H1 (cell line): ENCODE measurements around the gene SPSB1. TPM values are rescaled to one million over a fixed set of nuclear protein-coding genes. Genes with fewer than 3 reads are reported as not detected.
A peak's percentile ranks its signal among the peaks of the same experiment; 100 is the strongest.

Experiments
- ASH2L ChIP-seq: fragments of 200-600, 300-600 bp; sonication (generic); IDR thresholded peaks from one replicate; pipeline ENCODE4 v1.7.1; 2017; ENCODE audit warnings: low read length
- CBX8 ChIP-seq: fragments of 300-800, 300-1000 bp; sonication (generic); IDR thresholded peaks from 2 replicates; pipeline ENCODE4 v1.7.1; 2016; ENCODE audit warnings: low read depth, low read length, borderline replicate concordance
- CEBPB ChIP-seq: IDR thresholded peaks from 2 replicates; pipeline ENCODE4 v1.6.1; 2012; ENCODE audit warnings: low read depth, low read length
- CHD2 ChIP-seq: IDR thresholded peaks from 2 replicates; pipeline ENCODE4 v1.6.1; 2012; ENCODE audit warnings: low read length, improper control_type of control experiment
- CREB1 ChIP-seq: IDR thresholded peaks from 2 replicates; pipeline ENCODE4 v1.6.1; 2012; ENCODE audit warnings: inconsistent platforms
- CTBP2 ChIP-seq: IDR thresholded peaks from 2 replicates; pipeline ENCODE4 v1.7.0; 2011; ENCODE audit warnings: borderline replicate concordance, mild to moderate bottlenecking, moderate library complexity, mixed read lengths, low read length; ENCODE audit not compliant: insufficient read depth, insufficient read length
- GTF2F1 ChIP-seq: IDR thresholded peaks from 2 replicates; pipeline ENCODE4 v1.6.1; 2012; ENCODE audit warnings: low read depth, low read length, improper control_type of control experiment, borderline replicate concordance
- JUN ChIP-seq: IDR thresholded peaks from 2 replicates; pipeline ENCODE4 v1.6.1; 2011; ENCODE audit warnings: low read depth, mild to moderate bottlenecking, improper control_type of control experiment, low read length
- JUND ChIP-seq: IDR thresholded peaks from 2 replicates; pipeline ENCODE4 v1.6.1; 2011; ENCODE audit warnings: mild to moderate bottlenecking, improper control_type of control experiment, low read length
- MAFK ChIP-seq: IDR thresholded peaks from 2 replicates; pipeline ENCODE4 v1.6.1; 2012; ENCODE audit warnings: low read depth, mild to moderate bottlenecking, improper control_type of control experiment, low read length
- POLR2A ChIP-seq, 2 experiments: IDR thresholded peaks; 1 replicate in 1 of 2; 2 replicates in 1 of 2; pipeline ENCODE4 v1.6.1; 2011; ENCODE audit warnings: low read depth in 2 of 2, low read length in 2 of 2, mild to moderate bottlenecking in 2 of 2; ENCODE audit errors: control extremely low read depth in 1 of 2
- RAD21 ChIP-seq, 2 experiments: IDR thresholded peaks in 1 of 2; conservative IDR thresholded peaks in 1 of 2; 2 replicates each; pipeline ENCODE4 v1.6.1; 2011; ENCODE audit warnings: low read depth in 2 of 2, low read length in 2 of 2, improper control_type of control experiment in 1 of 2, inconsistent platforms in 1 of 2, mild to moderate bottlenecking in 1 of 2, moderate library complexity in 1 of 2
- RNF2 ChIP-seq: fragments of 200-900, 300-1000 bp; sonication (generic); IDR thresholded peaks from 2 replicates; pipeline ENCODE4 v1.7.1; 2016; ENCODE audit warnings: borderline replicate concordance, low read depth, mild to moderate bottlenecking, antibody characterized with exemption, low read length; ENCODE audit not compliant: poor library complexity, severe bottlenecking; ENCODE audit errors: missing control alignments
- SIRT6 ChIP-seq: IDR thresholded peaks from one replicate; pipeline ENCODE4 v1.7.1; 2012; ENCODE audit warnings: low read length, inconsistent platforms
- SP1 ChIP-seq: IDR thresholded peaks from 2 replicates; pipeline ENCODE4 v1.6.1; 2011; ENCODE audit warnings: low read depth, low read length
- SUZ12 ChIP-seq: fragments of 200-600 bp; sonication (generic); IDR thresholded peaks from 2 replicates; pipeline ENCODE4 v1.6.1; 2012; ENCODE audit warnings: mild to moderate bottlenecking, inconsistent platforms, low read length, moderate library complexity, mixed read lengths
- TAF1 ChIP-seq: IDR thresholded peaks from 2 replicates; pipeline ENCODE4 v1.6.1; 2011; ENCODE audit warnings: mild to moderate bottlenecking, low read depth, low read length
- TBP ChIP-seq: IDR thresholded peaks from 2 replicates; pipeline ENCODE4 v1.6.1; 2011; ENCODE audit warnings: low read depth, low read length, improper control_type of control experiment
- TEAD4 ChIP-seq: IDR thresholded peaks from 2 replicates; pipeline ENCODE4 v1.6.1; 2012; ENCODE audit warnings: low read depth, low read length, inconsistent platforms, mixed read lengths
- YY1 ChIP-seq: IDR thresholded peaks from 2 replicates; pipeline ENCODE4 v1.6.1; 2011; ENCODE audit warnings: low read depth, mild to moderate bottlenecking, low read length
- polyA plus RNA-seq, 7 experiments: library from polyadenylated mRNA; depleted of rRNA in 3 of 7; stranded (reverse) in 5 of 7; unstranded in 2 of 7; fragments of >200 nt in 5 of 7; fragments of 200-250 nt in 2 of 7; gene quantifications; 1 replicate in 5 of 7; 2 replicates in 1 of 7; 4 replicates in 1 of 7; pipeline versions ENCODE4 v1.2.1 to v1.2.3, GENCODE V29; 2011 to 2013; ENCODE audit warnings: missing spikeins in 2 of 7, mixed read lengths in 2 of 7
- total RNA-seq: library from RNA; stranded (reverse); fragmentation: NEBNext Ultra II Directional; extraction: Animal tissue kit (Norgen Biotek cat#: 25700); gene quantifications from 2 replicates; pipeline ENCODE4 v1.2.1, GENCODE V29; 2021

Gene SPSB1
- total and polyA plus RNA-seq, 2 of the 8 experiments (the other 6 are each of a cell fraction or from before 2014, with no cell fraction given) = 5.3 to 6.4 TPM

GRCh38 chr1:9292361-9293240, at the start of gene SPSB1 (continued):
- TF ChIP-seq CTBP2 (no peak), SP1 (no peak), MAFK (no peak), YY1 (no peak), CEBPB (no peak), POLR2A (IDR thresholded peaks at IDR 0.05; ENCODE audit: control extremely low read depth in 1 of 2, low read depth in 2 of 2, low read length in 2 of 2) (peak in 1 of 2 experiments; percentile 66; a peak in 1 of 3 replicates), TAF1 (peak; percentile 80), TBP (peak; percentile 60; the same call in 1 of the 2 replicates), CREB1 (no peak), TEAD4 (no peak), SIRT6 (no peak), RAD21 (IDR thresholded peaks at IDR 0.05 in 1 of 2, conservative IDR thresholded peaks at IDR 0.05 in 1 of 2; ENCODE audit: low read depth in 2 of 2, low read length in 2 of 2) (no peak), JUND (no peak), CHD2 (no peak), ASH2L (no peak), GTF2F1 (no peak), RNF2 (no peak), CBX8 (no peak), JUN (no peak), SUZ12 (no peak)
